CD14-positive monocyte (primary cell): ENCODE measurements around the gene DPP7. TPM values are rescaled to one million over a fixed set of nuclear protein-coding genes. Genes with fewer than 3 reads are reported as not detected.

ENCODE experiments used
- DNase-seq, 3 donors: peaks; one replicate each; pipeline ENCODE4 v3.0.0-alpha.2; 2011 to 2022
- H2AFZ ChIP-seq: 2 replicates; pipeline ENCODE4 v1.6.0; 2012; ENCODE audit warnings: mild to moderate bottlenecking, low read depth, low read length, inconsistent platforms; ENCODE audit not compliant: insufficient read depth, poor library complexity, severe bottlenecking
- H3K27ac ChIP-seq, 2 donors: 1 replicate in 1 of 2; 2 replicates in 1 of 2; pipeline ENCODE4 v1.5.1; 2012 to 2013; ENCODE audit warnings: low read length in 2 of 2, control low read depth in 1 of 2, inconsistent platforms in 1 of 2, low read depth in 1 of 2, mild to moderate bottlenecking in 1 of 2
- H3K27me3 ChIP-seq, 2 donors: one replicate each; pipeline versions ENCODE4 v1.6.0 to v1.6.1; 2011 to 2013; ENCODE audit warnings: low read length in 2 of 2; ENCODE audit not compliant: control insufficient read depth in 2 of 2, insufficient read depth in 2 of 2
- H3K36me3 ChIP-seq, 2 donors: replicated peaks in 1 of 2; 1 replicate in 1 of 2; 2 replicates in 1 of 2; pipeline versions ENCODE4 v1.5.1 to v1.6.1; 2012 to 2013; ENCODE audit warnings: low read length in 2 of 2, control low read depth in 1 of 2, inconsistent platforms in 1 of 2, mild to moderate bottlenecking in 1 of 2; ENCODE audit not compliant: insufficient read depth in 2 of 2, control insufficient read depth in 1 of 2
- H3K4me1 ChIP-seq, 2 donors: 1 replicate in 1 of 2; 2 replicates in 1 of 2; pipeline versions ENCODE4 v1.5.1 to v1.6.1; 2012 to 2013; ENCODE audit warnings: low read length in 2 of 2, control low read depth in 1 of 2, inconsistent platforms in 1 of 2, mild to moderate bottlenecking in 1 of 2, moderate library complexity in 1 of 2; ENCODE audit not compliant: insufficient read depth in 2 of 2, control insufficient read depth in 1 of 2
- H3K4me2 ChIP-seq: replicated peaks from 2 replicates; pipeline ENCODE3; 2012; ENCODE audit warnings: low read length, moderate library complexity, mild to moderate bottlenecking; ENCODE audit not compliant: poor library complexity, severe bottlenecking; ENCODE audit errors: extremely low read depth
- H3K4me3 ChIP-seq, 3 experiments: fragments of 200-600 bp in 1 of 3; sonication (generic) in 1 of 3; replicated peaks in 1 of 3; 1 replicate in 2 of 3; 2 replicates in 1 of 3; pipeline ENCODE4 v1.5.1; 2011 to 2013; ENCODE audit warnings: low read length in 3 of 3, mild to moderate bottlenecking in 3 of 3, control low read depth in 2 of 3, low read depth in 2 of 3, inconsistent platforms in 1 of 3, moderate library complexity in 1 of 3
- H3K79me2 ChIP-seq: 2 replicates; pipeline ENCODE4 v1.6.0; 2012; ENCODE audit warnings: mild to moderate bottlenecking, control low read depth, inconsistent platforms, low read length, moderate library complexity; ENCODE audit not compliant: insufficient read depth
- H3K9ac ChIP-seq: 2 replicates; pipeline ENCODE4 v1.6.0; 2017; ENCODE audit warnings: low read length, mild to moderate bottlenecking; ENCODE audit not compliant: insufficient read depth, poor library complexity, severe bottlenecking
- H3K9me3 ChIP-seq, 2 donors: replicated peaks in 1 of 2; 1 replicate in 1 of 2; 2 replicates in 1 of 2; pipeline versions ENCODE4 v1.5.1 to v1.6.1; 2012 to 2013; ENCODE audit warnings: low read length in 2 of 2, control low read depth in 1 of 2; ENCODE audit not compliant: control insufficient read depth in 1 of 2, insufficient read depth in 1 of 2
- H4K20me1 ChIP-seq: 2 replicates; pipeline ENCODE4 v1.6.0; 2012; ENCODE audit warnings: mild to moderate bottlenecking, low read length, control low read depth, moderate library complexity; ENCODE audit not compliant: insufficient read depth
- H3K27ac Mint-ChIP-seq, 7 donors: one replicate each; pipeline ENCODE4 v1.8.0; 2020; ENCODE audit warnings: mild to moderate bottlenecking in 7 of 7, mixed read lengths in 7 of 7, moderate library complexity in 6 of 7, inconsistent platforms in 2 of 7
- H3K27me3 Mint-ChIP-seq, 3 donors: one replicate each; pipeline ENCODE4 v1.8.0; 2021 to 2022; ENCODE audit warnings: low read depth in 3 of 3, mild to moderate bottlenecking in 3 of 3, mixed read lengths in 3 of 3, moderate library complexity in 3 of 3, inconsistent platforms in 1 of 3
- H3K36me3 Mint-ChIP-seq, 2 donors: one replicate each; pipeline ENCODE4 v1.8.0; 2020; ENCODE audit warnings: mixed read lengths in 2 of 2, inconsistent platforms in 1 of 2, mild to moderate bottlenecking in 1 of 2
- H3K4me1 Mint-ChIP-seq: one replicate; pipeline ENCODE4 v1.8.0; 2020; ENCODE audit warnings: mild to moderate bottlenecking, mixed read lengths
- H3K4me3 Mint-ChIP-seq, 2 donors: one replicate each; pipeline ENCODE4 v1.8.0; 2020; ENCODE audit warnings: mild to moderate bottlenecking in 2 of 2, mixed read lengths in 2 of 2, moderate library complexity in 1 of 2
- H3K9me3 Mint-ChIP-seq, 7 donors: one replicate each; pipeline ENCODE4 v1.8.0; 2020 to 2022; ENCODE audit warnings: mixed read lengths in 7 of 7, mild to moderate bottlenecking in 6 of 7, moderate library complexity in 6 of 7, inconsistent platforms in 2 of 7
- CTCF ChIP-seq: fragments of 200-600 bp; IDR thresholded peaks from one replicate; pipeline ENCODE4 v1.8.0; 2022; ENCODE audit warnings: antibody characterized with exemption, mild to moderate bottlenecking
- WGBS: methylation state at CpG from one replicate; pipeline ENCODE4 v1.1.5; 2013; ENCODE audit warnings: missing lambda C conversion rate; ENCODE audit not compliant: insufficient coverage; 5-methylcytosine and 5-hydroxymethylcytosine counted together
- intact Hi-C, 2 donors: fragments of 100-400 bp; cut with micrococcal nuclease; formaldehyde crosslinking; loops; one replicate each; pipeline versions ENCODE4 v1.15.0 to v1.15.1; 2023
- polyA plus RNA-seq, 3 donors: library from polyadenylated mRNA; depleted of rRNA in 1 of 3; unstranded in 2 of 3; stranded (reverse) in 1 of 3; fragments of 300-500 nt in 2 of 3; fragments of >200 nt in 1 of 3; fragmentation: Illumina TruSeq in 2 of 3; gene quantifications; 1 replicate in 2 of 3; 2 replicates in 1 of 3; pipeline ENCODE4 v1.2.3, GENCODE V29; 2012 to 2021

The DPP7 gene
- polyA plus RNA-seq, 3 donors, result 68.3 to 287 (median 150) TPM

GRCh38 chr9:137105814-137106661 lies 8.5 kb downstream of the DPP7 start:
- H2AFZ ChIP-seq, result no peak overlapping the region
- no peak overlapping the region for H3K4me2 ChIP-seq
- intact Hi-C loops, result no loop called here
- no peaks in the 10 kb centered on the region for H3K4me1 Mint-ChIP-seq
- H3K4me1 ChIP-seq, result no peaks in the 10 kb centered on the region
- no peak overlapping the region for H3K4me3 ChIP-seq
- no peaks in the 10 kb centered on the region for H3K79me2 ChIP-seq
- no peak for TF ChIP-seq CTCF
- peaks cover 0 to 3% (median 0%) of the 10 kb centered on the region in 7 donors for H3K9me3 Mint-ChIP-seq
- peaks cover 84 to 100% of the 10 kb centered on the region in 2 donors for H3K36me3 ChIP-seq
- H3K27me3 ChIP-seq, result no peaks in the 10 kb centered on the region
- H3K27ac ChIP-seq, result no peak overlapping the region
- 100% methylated on average over 20 of the region's 31 CpGs for WGBS
- peaks cover 0 to 1% (median 0%) of the 10 kb centered on the region in 3 donors for H3K27me3 Mint-ChIP-seq
- H3K9ac ChIP-seq, result no peak overlapping the region
- no peak for DNase-seq
- peaks cover 14 to 43% of the 10 kb centered on the region in 2 donors for H3K36me3 Mint-ChIP-seq
- H3K9me3 ChIP-seq, result peaks cover 10 to 27% of the 10 kb centered on the region in 2 donors
- H3K27ac Mint-ChIP-seq, result peak overlapping the region in 1 of 7 donors; percentile 35
- peaks cover 9% of the 10 kb centered on the region for H4K20me1 ChIP-seq
- H3K4me3 Mint-ChIP-seq, result no peak overlapping the region

GRCh38 chr9:137103206-137103999 lies 11.1 kb downstream of the DPP7 start:
- H3K27ac Mint-ChIP-seq, result no peak overlapping the region
- Histone ChIP-seq H3K27me3 (no peaks in the 10 kb centered on the region), H3K4me2 (no peak overlapping the region), H3K79me2 (no peaks in the 10 kb centered on the region), H3K9me3 (peaks cover 10 to 27% of the 10 kb centered on the region in 2 donors), H4K20me1 (peaks cover 4% of the 10 kb centered on the region), H2AFZ (no peak overlapping the region), H3K9ac (no peak overlapping the region), H3K36me3 (peaks cover 90 to 98% of the 10 kb centered on the region in 2 donors), H3K4me3 (no peak overlapping the region), H3K4me1 (no peaks in the 10 kb centered on the region), H3K27ac (no peak overlapping the region)
- H3K27me3 Mint-ChIP-seq, result peaks cover 0 to 1% (median 0%) of the 10 kb centered on the region in 3 donors
- peaks cover 0 to 3% (median 0%) of the 10 kb centered on the region in 7 donors for H3K9me3 Mint-ChIP-seq
- no peak overlapping the region for H3K4me3 Mint-ChIP-seq
- no peaks in the 10 kb centered on the region for H3K4me1 Mint-ChIP-seq
- intact Hi-C loops, result no loop called here
- no peak for DNase-seq
- peaks cover 19 to 22% of the 10 kb centered on the region in 2 donors for H3K36me3 Mint-ChIP-seq
- 93% methylated on average over 37 of the region's 37 CpGs for WGBS
- TF ChIP-seq CTCF, result no peak
